Neural cell (in vitro differentiated cells): ENCODE data around the gene PRODH2.

Experiments used
- CTCF ChIP-seq: fragments of 450-650 bp; IDR thresholded peaks from 2 replicates; pipeline ENCODE4 v1.5.1; 2014; ENCODE audit warnings: antibody characterized with exemption, mild to moderate bottlenecking, moderate library complexity; ENCODE audit not compliant: poor library complexity, severe bottlenecking
- EZH2 ChIP-seq: fragments of 200-600, 300-800 bp; shearing (Covaris generic), sonication (generic); IDR thresholded peaks from 2 replicates; pipeline ENCODE4 v1.6.1; 2014; ENCODE audit warnings: antibody characterized with exemption, low read length, borderline replicate concordance, mild to moderate bottlenecking; ENCODE audit not compliant: insufficient read depth, poor library complexity, severe bottlenecking
- MXI1 ChIP-seq: fragments of 450-650 bp; conservative IDR thresholded peaks from 2 replicates; pipeline ENCODE4 v1.6.1; 2014; ENCODE audit warnings: antibody characterized with exemption, mild to moderate bottlenecking; ENCODE audit not compliant: poor library complexity, severe bottlenecking
- POLR2AphosphoS5 ChIP-seq: IDR thresholded peaks from 2 replicates; pipeline ENCODE4 v1.6.1; 2012
- RAD21 ChIP-seq: fragments of 450-650 bp; conservative IDR thresholded peaks from 2 replicates; pipeline ENCODE4 v1.6.1; 2014; ENCODE audit warnings: antibody characterized with exemption, mild to moderate bottlenecking, moderate library complexity
- SMC3 ChIP-seq: fragments of 450-650 bp; conservative IDR thresholded peaks from 2 replicates; pipeline ENCODE4 v1.6.1; 2014; ENCODE audit warnings: antibody characterized with exemption, mild to moderate bottlenecking, moderate library complexity; ENCODE audit not compliant: poor library complexity

- no peak for TF ChIP-seq CTCF
- TF ChIP-seq RAD21: no peak
- TF ChIP-seq POLR2AphosphoS5: no peak
- TF ChIP-seq SMC3: no peak
- no peak for TF ChIP-seq EZH2
- no peak for TF ChIP-seq MXI1
Observed at GRCh38 chr19:35859414-35859813, 46.8 kb upstream of the PRODH2 start.
